Suppressor macrophage treated with lipopolysaccharide for 1 hour (primary cell): ENCODE data around the gene SDS.

Experiments
- DNase-seq, 3 donors: peaks; one replicate each; pipeline ENCODE4 v3.0.0-alpha.2; 2020 to 2022

SDS gene

GRCh38 chr12:113403435-113404415, at the start of gene SDS:
Gene SDS, minus strand, starts transcription at chr12:113403887. Its CDS starts 4,179 bp downstream, at chr12:113399708.
- DNase-seq, result peak; percentile 64 to 78 (median 78)

GRCh38 chr12:113453330-113453729, 49.6 kb upstream of the SDS start:
- no peak for DNase-seq

GRCh38 chr12:113452458-113452857, 48.8 kb upstream of the SDS start:
- DNase-seq, result no peak

GRCh38 chr12:113449839-113450238, 46.2 kb upstream of the SDS start:
- DNase-seq, result no peak

- no peak for DNase-seq
Measured at GRCh38 chr12:113449299-113449698, 45.6 kb upstream of the SDS start.

- no peak for DNase-seq
Measured at GRCh38 chr12:113448873-113449272, 45.2 kb upstream of the SDS start.

- DNase-seq, result peak; percentile 65 to 79 (median 73)
Measured at GRCh38 chr12:113445544-113446171, 42.0 kb upstream of the SDS start.

- no peak for DNase-seq
Measured at GRCh38 chr12:113443030-113443539, 39.4 kb upstream of the SDS start.

- DNase-seq, result no peak
Measured at GRCh38 chr12:113440947-113441782, 37.5 kb upstream of the SDS start.

GRCh38 chr12:113440336-113440735, 36.6 kb upstream of the SDS start:
- no peak for DNase-seq

GRCh38 chr12:113439606-113440030, 35.9 kb upstream of the SDS start:
- peak in 2 of 3 donors; percentile 46 to 67 for DNase-seq

GRCh38 chr12:113439301-113439597, 35.6 kb upstream of the SDS start:
- no peak for DNase-seq

- no peak for DNase-seq
Measured at GRCh38 chr12:113438523-113439300, 35.0 kb upstream of the SDS start.

GRCh38 chr12:113437729-113438100, 34.0 kb upstream of the SDS start:
- no peak for DNase-seq

GRCh38 chr12:113436993-113437728, 33.5 kb upstream of the SDS start:
- DNase-seq, result no peak

- DNase-seq, result no peak
Measured at GRCh38 chr12:113436586-113436985, 32.9 kb upstream of the SDS start.

- DNase-seq, result no peak
Measured at GRCh38 chr12:113435367-113435766, 31.7 kb upstream of the SDS start.

- no peak for DNase-seq
Measured at GRCh38 chr12:113432986-113433385, 29.3 kb upstream of the SDS start.

GRCh38 chr12:113428482-113428881, 24.8 kb upstream of the SDS start:
- DNase-seq, result no peak

GRCh38 chr12:113427882-113428281, 24.2 kb upstream of the SDS start:
- no peak for DNase-seq

- peak in 2 of 3 donors; percentile 19 to 46 for DNase-seq
Measured at GRCh38 chr12:113425960-113426453, 22.3 kb upstream of the SDS start.
